GM19351 (cell line): ENCODE measurements around the gene TNRC18.
"Not testable (repeated sequence)": the region's sequence is repeated elsewhere in the genome, so short reads cannot be mapped to it uniquely, and the experiment has no call there.

Experiments used
- ATAC-seq: cut with Tn5 transposase; IDR thresholded peaks from one replicate; pipeline ENCODE4 v1.9.1; 2021; ENCODE audit warnings: mild to moderate bottlenecking, moderate library complexity; ENCODE audit not compliant: unreplicated experiment

Gene TNRC18

GRCh38 chr7:5275510-5275909 is 148.1 kb downstream of the TNRC18 start:
- not testable (repeated sequence) for ATAC-seq

GRCh38 chr7:5274985-5275431 is 148.6 kb downstream of the TNRC18 start:
- not testable (repeated sequence) for ATAC-seq

GRCh38 chr7:5274441-5274840 is 149.2 kb downstream of the TNRC18 start:
- no peak for ATAC-seq

GRCh38 chr7:5273831-5274405 is 149.7 kb downstream of the TNRC18 start:
- ATAC-seq, result not testable (repeated sequence)

GRCh38 chr7:5270788-5271187 is 152.8 kb downstream of the TNRC18 start:
- ATAC-seq, result no peak

GRCh38 chr7:5269992-5270657 is 153.5 kb downstream of the TNRC18 start:
- ATAC-seq, result not testable (repeated sequence)

GRCh38 chr7:5267829-5268228 is 155.8 kb downstream of the TNRC18 start:
- ATAC-seq, result not testable (repeated sequence)

GRCh38 chr7:5266191-5267028 is 157.2 kb downstream of the TNRC18 start:
- no peak for ATAC-seq

GRCh38 chr7:5265320-5266190 is 158.1 kb downstream of the TNRC18 start:
- no peak for ATAC-seq

- not testable (repeated sequence) for ATAC-seq
These were observed 160.6 kb downstream of the TNRC18 start for GRCh38 chr7:5263066-5263465.

GRCh38 chr7:5260530-5261068 is 163.0 kb downstream of the TNRC18 start:
- not testable (repeated sequence) for ATAC-seq
